PC-9 (cell line): ENCODE measurements around the gene SDSL. TPM values are rescaled to one million over a fixed set of nuclear protein-coding genes. Genes with fewer than 3 reads are reported as not detected.

Experiments used
- BruUV-seq: library from RNA; stranded (reverse); fragments of 400-500 nt; replicated peaks from 2 replicates; lab custom pipeline; 2021; lab: Mats Ljungman, UMichigan
- CTCF ChIA-PET: fragments of 300-600 bp; sonication (Branson Sonifier 250); formaldehyde crosslinking; loops from one replicate; lab custom pipeline; 2022; ENCODE audit warnings: antibody characterized with exemption; lab: Charles Lee
- POLR2A ChIA-PET: fragments of 300-600 bp; sonication (Branson Sonifier 250); formaldehyde crosslinking; loops from one replicate; lab custom pipeline; 2022; ENCODE audit warnings: antibody characterized with exemption; ENCODE audit not compliant: unreplicated experiment; lab: Charles Lee
- DNase-seq, 2 experiments: peaks; one replicate each; pipeline versions ENCODE4 v3.0.0 to v3.0.0-alpha.2; 2015 to 2022; ENCODE audit warnings: mixed read lengths in 1 of 2
- H2AFZ ChIP-seq: fragments of 200-600 bp; sonication (generic); 2 replicates; pipeline ENCODE4 v1.8.1; 2017; ENCODE audit warnings: antibody characterized with exemption
- H3F3A ChIP-seq: fragments of 200-600 bp; sonication (generic); 2 replicates; pipeline ENCODE4 v1.8.1; 2017; ENCODE audit warnings: antibody characterized with exemption, mild to moderate bottlenecking, low read depth; ENCODE audit not compliant: insufficient read depth
- H3K27ac ChIP-seq: fragments of 200-600 bp; sonication (generic); 2 replicates; pipeline ENCODE4 v1.6.1; 2016; ENCODE audit warnings: mixed run types
- H3K27me3 ChIP-seq: fragments of 200-600 bp; sonication (generic); 2 replicates; pipeline ENCODE4 v1.6.1; 2016; ENCODE audit warnings: low read depth, mixed run types; ENCODE audit not compliant: insufficient read depth
- H3K36me3 ChIP-seq: fragments of 200-600 bp; sonication (generic); 2 replicates; pipeline ENCODE4 v1.6.1; 2016; ENCODE audit warnings: low read depth, mixed run types
- H3K4me1 ChIP-seq: fragments of 200-600 bp; sonication (generic); replicated peaks from 2 replicates; pipeline ENCODE4 v1.6.1; 2016; ENCODE audit warnings: mixed run types; ENCODE audit not compliant: insufficient read depth
- H3K4me2 ChIP-seq: fragments of 200-600 bp; sonication (generic); 2 replicates; pipeline ENCODE4 v1.6.1; 2017; ENCODE audit warnings: mixed run types
- H3K4me3 ChIP-seq: fragments of 200-600 bp; sonication (generic); 2 replicates; pipeline ENCODE4 v1.6.1; 2016; ENCODE audit warnings: mixed run types
- H3K79me2 ChIP-seq: fragments of 200-600 bp; sonication (generic); 2 replicates; pipeline ENCODE4 v1.6.1; 2017; ENCODE audit warnings: low read depth, mixed run types
- H3K9me2 ChIP-seq: fragments of 200-600 bp; sonication (generic); 2 replicates; pipeline ENCODE4 v1.8.1; 2017; ENCODE audit warnings: mild to moderate bottlenecking; ENCODE audit not compliant: insufficient read depth
- H3K9me3 ChIP-seq: fragments of 200-600 bp; sonication (generic); 2 replicates; pipeline ENCODE4 v1.8.1; 2016; ENCODE audit warnings: low read depth; ENCODE audit not compliant: insufficient read depth
- H4K20me1 ChIP-seq: fragments of 200-600 bp; sonication (generic); 2 replicates; pipeline ENCODE4 v1.8.1; 2017; ENCODE audit not compliant: insufficient read depth
- EZH2 ChIP-seq: fragments of 200-600 bp; sonication (generic); IDR thresholded peaks from 2 replicates; pipeline ENCODE4 v1.8.0; 2017; ENCODE audit warnings: antibody characterized with exemption, low read depth
- intact Hi-C: fragments of 100-400 bp; cut with micrococcal nuclease; formaldehyde crosslinking; loops from one replicate; pipeline ENCODE4 v1.10.0; 2022; ENCODE audit not compliant: unreplicated experiment
- total RNA-seq: library from RNA; stranded (reverse); gene quantifications from 2 replicates; pipeline ENCODE4 v1.2.3, GENCODE V29; 2021
- TF ChIP-seq, protein P1 (sequence below): fragments of 200-600 bp; sonication (generic); conservative IDR thresholded peaks from 2 replicates; pipeline ENCODE4 v1.6.1; 2017; ENCODE audit warnings: mixed run types, antibody characterized with exemption, mild to moderate bottlenecking, moderate library complexity

The SDSL gene
- total RNA-seq, 1 experiment from 2014 or later: 14.2 TPM

DNA sequence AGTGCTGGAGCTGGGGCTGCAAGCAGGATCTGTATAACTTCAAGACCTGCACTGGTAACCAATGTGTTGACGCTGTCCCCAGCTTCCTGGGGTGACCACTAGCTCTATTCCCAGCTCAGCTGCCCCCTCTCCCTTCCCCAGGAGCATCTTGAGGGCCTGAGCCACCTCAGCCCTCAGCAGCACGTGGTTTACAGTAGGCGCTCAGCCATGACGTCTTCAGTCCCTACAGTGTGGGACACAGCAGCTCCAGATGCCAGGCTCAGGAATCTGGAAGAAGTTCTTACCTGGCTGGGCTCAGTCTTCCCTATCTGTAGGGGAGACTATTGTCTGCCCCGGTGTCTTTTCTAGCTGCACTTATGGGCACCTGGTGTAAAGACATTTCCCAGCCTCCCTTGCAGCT lies 27.1 kb upstream of the SDSL start:
- H3K4me2 ChIP-seq: no peak overlapping the region
- CTCF ChIA-PET: no interaction called here
- no peak overlapping the region for H2AFZ ChIP-seq
- no peaks in the 10 kb centered on the region for H4K20me1 ChIP-seq
- TF ChIP-seq EZH2: no peak
- TF ChIP-seq, protein P1, sequence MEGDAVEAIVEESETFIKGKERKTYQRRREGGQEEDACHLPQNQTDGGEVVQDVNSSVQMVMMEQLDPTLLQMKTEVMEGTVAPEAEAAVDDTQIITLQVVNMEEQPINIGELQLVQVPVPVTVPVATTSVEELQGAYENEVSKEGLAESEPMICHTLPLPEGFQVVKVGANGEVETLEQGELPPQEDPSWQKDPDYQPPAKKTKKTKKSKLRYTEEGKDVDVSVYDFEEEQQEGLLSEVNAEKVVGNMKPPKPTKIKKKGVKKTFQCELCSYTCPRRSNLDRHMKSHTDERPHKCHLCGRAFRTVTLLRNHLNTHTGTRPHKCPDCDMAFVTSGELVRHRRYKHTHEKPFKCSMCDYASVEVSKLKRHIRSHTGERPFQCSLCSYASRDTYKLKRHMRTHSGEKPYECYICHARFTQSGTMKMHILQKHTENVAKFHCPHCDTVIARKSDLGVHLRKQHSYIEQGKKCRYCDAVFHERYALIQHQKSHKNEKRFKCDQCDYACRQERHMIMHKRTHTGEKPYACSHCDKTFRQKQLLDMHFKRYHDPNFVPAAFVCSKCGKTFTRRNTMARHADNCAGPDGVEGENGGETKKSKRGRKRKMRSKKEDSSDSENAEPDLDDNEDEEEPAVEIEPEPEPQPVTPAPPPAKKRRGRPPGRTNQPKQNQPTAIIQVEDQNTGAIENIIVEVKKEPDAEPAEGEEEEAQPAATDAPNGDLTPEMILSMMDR: no peak
- BruUV-seq: no TSS peak
- no peaks in the 10 kb centered on the region for H3F3A ChIP-seq
- intact Hi-C loops: no loop called here
- POLR2A ChIA-PET: no interaction called here
- no peaks in the 10 kb centered on the region for H3K9me2 ChIP-seq
- no peak overlapping the region for H3K27ac ChIP-seq
- H3K9me3 ChIP-seq: no peaks in the 10 kb centered on the region
- no peaks in the 10 kb centered on the region for H3K27me3 ChIP-seq
- no peaks in the 10 kb centered on the region for H3K79me2 ChIP-seq
- no peak for DNase-seq
- no peaks in the 10 kb centered on the region for H3K36me3 ChIP-seq
- no peak overlapping the region for H3K4me3 ChIP-seq
- no peaks in the 10 kb centered on the region for H3K4me1 ChIP-seq

DNA sequence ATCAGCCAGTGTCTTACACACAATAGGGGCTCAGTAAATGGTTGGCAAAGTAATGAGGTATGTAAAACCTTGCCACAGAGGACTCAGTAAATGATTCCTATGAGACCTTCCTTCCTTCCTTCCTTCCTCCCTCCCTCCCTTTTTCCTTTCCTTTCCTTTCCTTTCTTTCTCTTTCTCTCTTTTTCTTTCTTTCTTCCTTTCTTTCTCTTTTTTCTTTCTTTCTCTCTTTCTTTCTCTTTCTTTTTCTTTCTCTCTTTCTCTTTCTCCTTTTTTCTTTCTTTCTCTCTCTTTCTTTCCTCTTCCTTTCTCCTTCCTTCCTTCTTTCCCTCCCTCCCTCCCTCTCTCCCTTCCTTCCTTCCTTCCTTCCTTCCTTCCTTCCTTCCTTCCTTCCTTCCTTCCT lies 26.0 kb upstream of the SDSL start:
- Histone ChIP-seq H3K79me2 (no peaks in the 10 kb centered on the region), H3K4me2 (no peak overlapping the region), H2AFZ (no peak overlapping the region), H3K27me3 (no peaks in the 10 kb centered on the region), H3K9me3 (no peaks in the 10 kb centered on the region), H3F3A (no peaks in the 10 kb centered on the region), H3K4me3 (no peak overlapping the region), H4K20me1 (no peaks in the 10 kb centered on the region), H3K36me3 (no peaks in the 10 kb centered on the region), H3K27ac (no peak overlapping the region), H3K4me1 (no peaks in the 10 kb centered on the region), H3K9me2 (no peaks in the 10 kb centered on the region)
- DNase-seq: no peak
- no peak for TF ChIP-seq EZH2
- TF ChIP-seq, protein P1: no peak
- no TSS peak for BruUV-seq
- ChIA-PET POLR2A (no interaction called here), CTCF (no interaction called here)
- intact Hi-C loops: no loop called here

DNA sequence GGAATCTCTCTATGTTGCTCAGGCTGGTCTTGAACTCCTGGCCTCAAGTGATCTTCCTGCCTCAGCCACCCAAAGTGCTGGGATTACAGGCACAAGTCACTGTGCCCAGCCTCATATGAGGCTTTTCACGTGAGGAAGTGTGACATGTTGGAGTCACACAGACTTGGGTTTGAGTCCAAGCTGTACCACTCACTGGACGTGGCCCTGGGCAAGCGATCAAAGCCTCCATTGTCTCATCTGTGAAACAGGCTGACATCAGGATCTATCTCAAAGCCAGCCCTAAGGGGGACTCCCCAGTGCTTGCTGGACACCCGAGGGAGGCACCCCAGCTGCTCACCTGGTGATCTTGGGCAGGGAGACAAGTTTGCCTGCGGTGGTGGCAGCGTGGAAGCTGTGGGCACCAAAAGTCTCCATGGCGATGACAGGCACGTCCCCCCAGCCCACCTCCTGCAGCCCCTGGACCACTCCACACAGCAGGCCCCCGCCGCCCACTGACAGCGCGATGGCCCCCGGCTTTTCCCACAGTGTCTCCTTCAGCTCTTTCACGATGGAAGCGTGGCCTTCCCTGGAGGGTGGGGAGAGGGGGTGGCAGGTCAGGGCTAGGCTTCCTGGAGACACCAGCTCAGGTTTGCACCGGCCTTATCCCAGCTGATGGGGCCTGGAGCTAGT lies 25.2 kb upstream of the SDSL start:
- no peaks in the 10 kb centered on the region for H4K20me1 ChIP-seq
- no peak overlapping the region for H3K27ac ChIP-seq
- H3K9me3 ChIP-seq: no peaks in the 10 kb centered on the region
- H3K79me2 ChIP-seq: no peaks in the 10 kb centered on the region
- no peaks in the 10 kb centered on the region for H3F3A ChIP-seq
- no peaks in the 10 kb centered on the region for H3K4me1 ChIP-seq
- CTCF ChIA-PET: no interaction called here
- no peak overlapping the region for H2AFZ ChIP-seq
- no peak overlapping the region for H3K4me2 ChIP-seq
- intact Hi-C loops: no loop called here
- POLR2A ChIA-PET: no interaction called here
- no peak for TF ChIP-seq EZH2
- TF ChIP-seq, protein P1: no peak
- no peaks in the 10 kb centered on the region for H3K27me3 ChIP-seq
- H3K4me3 ChIP-seq: no peak overlapping the region
- no TSS peak for BruUV-seq
- H3K36me3 ChIP-seq: no peaks in the 10 kb centered on the region
- no peak for DNase-seq
- H3K9me2 ChIP-seq: no peaks in the 10 kb centered on the region
